ENCODE data around the gene ASTN1. TPM values are rescaled to one million over a fixed set of nuclear protein-coding genes. Genes with fewer than 3 reads are reported as not detected.

ASTN1 gene
- total RNA-seq, 1 donor, result not detected

DNA sequence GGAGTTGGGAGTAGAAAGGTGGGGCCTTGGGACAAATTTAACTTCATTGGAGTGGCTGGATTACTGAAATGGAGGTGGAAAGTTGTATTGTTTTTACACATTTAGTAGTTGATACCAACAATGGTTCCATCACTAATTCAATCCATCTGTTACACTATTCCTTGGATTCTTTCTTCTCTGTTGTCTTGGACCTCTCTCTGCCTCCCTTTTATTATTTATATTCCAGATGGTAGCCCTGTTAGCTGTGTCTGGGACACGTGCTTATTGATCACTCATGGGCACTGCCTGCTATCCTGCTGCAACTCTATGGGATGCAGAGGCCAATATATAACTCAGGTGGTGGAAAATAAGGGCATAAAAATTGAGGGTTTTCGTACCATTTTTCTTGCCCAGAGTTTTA is 355.2 kb downstream of the ASTN1 start:
- no peaks in the 10 kb centered on the region for H3K4me1 ChIP-seq (ENCODE audit: insufficient read depth, low read length)
- no peaks in the 10 kb centered on the region for H3K9me3 ChIP-seq (ENCODE audit: low read depth, low read length)
- DNase-seq (ENCODE audit: insufficient read length, low spot score, missing footprints), result no peak
- no peak overlapping the region for H3K4me3 ChIP-seq (ENCODE audit: insufficient read depth, low read length)
- TF ChIP-seq CTCF (IDR thresholded peaks at IDR 0.05; ENCODE audit: extremely low read depth, low read depth, low read length), result no peak
- H3K27me3 ChIP-seq (ENCODE audit: insufficient read depth, low read length), result no peaks in the 10 kb centered on the region
- no peak overlapping the region for H3K4me2 ChIP-seq (ENCODE audit: insufficient read depth, low read length)
- H4K20me1 ChIP-seq (ENCODE audit: insufficient read depth, low read length), result no peaks in the 10 kb centered on the region
- H3K79me2 ChIP-seq (ENCODE audit: insufficient read depth, low read length), result no peaks in the 10 kb centered on the region
- H3K36me3 ChIP-seq (ENCODE audit: insufficient read depth, low read length), result no peaks in the 10 kb centered on the region
- no peak overlapping the region for H3K27ac ChIP-seq (ENCODE audit: low read depth, low read length)
- no peak overlapping the region for H2AFZ ChIP-seq (ENCODE audit: low read length)

Small RNAs within 50 kb of the gene (small RNA-seq; reads per million reads assigned to genes)
- gene MIR488, result not detected

Other genes with a start within 250 kb of the ASTN1 start
- gene BRINP2, start 6.2 kb upstream of the ASTN1 start, total RNA-seq, result not detected in 2 replicates

Data from osteoblast (primary cell).